SU-DHL-6 (cell line): ENCODE data around the gene MYO10.

Experiments
- CTCF ChIP-seq: fragments of 200-600 bp; sonication (generic); IDR thresholded peaks from one replicate; pipeline ENCODE4 v1.5.1; 2017; ENCODE audit warnings: antibody characterized with exemption, mild to moderate bottlenecking, low read length, moderate library complexity; ENCODE audit not compliant: insufficient read depth, poor library complexity, severe bottlenecking
- EZH2phosphoT487 ChIP-seq: fragments of 200-600 bp; sonication (generic), shearing (Covaris generic); conservative IDR thresholded peaks from 2 replicates; pipeline ENCODE4 v1.6.1; 2018; ENCODE audit warnings: mild to moderate bottlenecking, antibody characterized with exemption, low read length, moderate library complexity, mixed read lengths

GRCh38 chr5:16842896-16843295 lies 93.2 kb downstream of the MYO10 start:
- TF ChIP-seq CTCF (no peak), EZH2phosphoT487 (no peak)
